Endothelial cell (in vitro differentiated cells): ENCODE data around the gene TBC1D14. TPM values are rescaled to one million over a fixed set of nuclear protein-coding genes. Genes with fewer than 3 reads are reported as not detected.

Experiments
- DNase-seq: peaks from one replicate; pipeline ENCODE4 v3.0.0; 2021; ENCODE audit warnings: low spot score
- H3K27ac Mint-ChIP-seq: one replicate; pipeline ENCODE4 v1.8.0; 2021; ENCODE audit warnings: mixed read lengths, inconsistent platforms; ENCODE audit not compliant: unreplicated experiment
- H3K27me3 Mint-ChIP-seq: one replicate; pipeline ENCODE4 v1.8.0; 2021; ENCODE audit warnings: mild to moderate bottlenecking, moderate library complexity, mixed read lengths, inconsistent platforms; ENCODE audit not compliant: unreplicated experiment
- H3K36me3 Mint-ChIP-seq: one replicate; pipeline ENCODE4 v1.8.0; 2021; ENCODE audit warnings: mild to moderate bottlenecking, low read depth, mixed read lengths, inconsistent platforms; ENCODE audit not compliant: unreplicated experiment
- H3K4me1 Mint-ChIP-seq: one replicate; pipeline ENCODE4 v1.8.0; 2021; ENCODE audit warnings: mild to moderate bottlenecking, mixed read lengths, inconsistent platforms; ENCODE audit not compliant: unreplicated experiment
- H3K4me3 Mint-ChIP-seq: one replicate; pipeline ENCODE4 v1.8.0; 2021; ENCODE audit warnings: mild to moderate bottlenecking, mixed read lengths, inconsistent platforms; ENCODE audit not compliant: unreplicated experiment
- H3K9me3 Mint-ChIP-seq: one replicate; pipeline ENCODE4 v1.8.0; 2021; ENCODE audit warnings: mixed read lengths, inconsistent platforms; ENCODE audit not compliant: unreplicated experiment
- total RNA-seq: library from RNA; stranded (reverse); fragmentation: NEBNext Ultra II Directional; extraction: Animal tissue kit (Norgen Biotek cat#: 25700); gene quantifications from one replicate; pipeline ENCODE4 v1.2.1, GENCODE V29; 2021; ENCODE audit not compliant: unreplicated experiment
- TF ChIP-seq, protein P1 (sequence below): fragments of 200-600 bp; sonication (generic); IDR thresholded peaks from one replicate; pipeline ENCODE4 v1.5.0; 2021; ENCODE audit warnings: antibody characterized with exemption; ENCODE audit not compliant: unreplicated experiment

TBC1D14 gene
- total RNA-seq, 1 donor from 2014 or later = 33.0 TPM

- H3K9me3 Mint-ChIP-seq = no peaks in the 10 kb centered on the region
- peak overlapping the region; percentile 92 for H3K27ac Mint-ChIP-seq
- TF ChIP-seq, protein P1, sequence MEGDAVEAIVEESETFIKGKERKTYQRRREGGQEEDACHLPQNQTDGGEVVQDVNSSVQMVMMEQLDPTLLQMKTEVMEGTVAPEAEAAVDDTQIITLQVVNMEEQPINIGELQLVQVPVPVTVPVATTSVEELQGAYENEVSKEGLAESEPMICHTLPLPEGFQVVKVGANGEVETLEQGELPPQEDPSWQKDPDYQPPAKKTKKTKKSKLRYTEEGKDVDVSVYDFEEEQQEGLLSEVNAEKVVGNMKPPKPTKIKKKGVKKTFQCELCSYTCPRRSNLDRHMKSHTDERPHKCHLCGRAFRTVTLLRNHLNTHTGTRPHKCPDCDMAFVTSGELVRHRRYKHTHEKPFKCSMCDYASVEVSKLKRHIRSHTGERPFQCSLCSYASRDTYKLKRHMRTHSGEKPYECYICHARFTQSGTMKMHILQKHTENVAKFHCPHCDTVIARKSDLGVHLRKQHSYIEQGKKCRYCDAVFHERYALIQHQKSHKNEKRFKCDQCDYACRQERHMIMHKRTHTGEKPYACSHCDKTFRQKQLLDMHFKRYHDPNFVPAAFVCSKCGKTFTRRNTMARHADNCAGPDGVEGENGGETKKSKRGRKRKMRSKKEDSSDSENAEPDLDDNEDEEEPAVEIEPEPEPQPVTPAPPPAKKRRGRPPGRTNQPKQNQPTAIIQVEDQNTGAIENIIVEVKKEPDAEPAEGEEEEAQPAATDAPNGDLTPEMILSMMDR = no peak
- peaks cover 12% of the 10 kb centered on the region for H3K36me3 Mint-ChIP-seq
- H3K4me3 Mint-ChIP-seq = peak overlapping the region; percentile 95
- DNase-seq = peak; percentile 29
- H3K27me3 Mint-ChIP-seq = peaks cover 11% of the 10 kb centered on the region
- H3K4me1 Mint-ChIP-seq = peaks cover 66% of the 10 kb centered on the region
Observed at GRCh38 chr4:6986072-6986780, 76.6 kb downstream of the TBC1D14 start.

- peak overlapping the region; percentile 99 for H3K4me3 Mint-ChIP-seq
- peaks cover 11% of the 10 kb centered on the region for H3K27me3 Mint-ChIP-seq
- peak; percentile 96 for DNase-seq
- H3K9me3 Mint-ChIP-seq = no peaks in the 10 kb centered on the region
- peaks cover 60% of the 10 kb centered on the region for H3K4me1 Mint-ChIP-seq
- peaks cover 12% of the 10 kb centered on the region for H3K36me3 Mint-ChIP-seq
- H3K27ac Mint-ChIP-seq = peak overlapping the region; percentile 92
- TF ChIP-seq, protein P1 = no peak
Observed at GRCh38 chr4:6986781-6987587, 77.4 kb downstream of the TBC1D14 start.

GRCh38 chr4:6987588-6987961 is 77.9 kb downstream of the TBC1D14 start:
- DNase-seq = no peak

DNA sequence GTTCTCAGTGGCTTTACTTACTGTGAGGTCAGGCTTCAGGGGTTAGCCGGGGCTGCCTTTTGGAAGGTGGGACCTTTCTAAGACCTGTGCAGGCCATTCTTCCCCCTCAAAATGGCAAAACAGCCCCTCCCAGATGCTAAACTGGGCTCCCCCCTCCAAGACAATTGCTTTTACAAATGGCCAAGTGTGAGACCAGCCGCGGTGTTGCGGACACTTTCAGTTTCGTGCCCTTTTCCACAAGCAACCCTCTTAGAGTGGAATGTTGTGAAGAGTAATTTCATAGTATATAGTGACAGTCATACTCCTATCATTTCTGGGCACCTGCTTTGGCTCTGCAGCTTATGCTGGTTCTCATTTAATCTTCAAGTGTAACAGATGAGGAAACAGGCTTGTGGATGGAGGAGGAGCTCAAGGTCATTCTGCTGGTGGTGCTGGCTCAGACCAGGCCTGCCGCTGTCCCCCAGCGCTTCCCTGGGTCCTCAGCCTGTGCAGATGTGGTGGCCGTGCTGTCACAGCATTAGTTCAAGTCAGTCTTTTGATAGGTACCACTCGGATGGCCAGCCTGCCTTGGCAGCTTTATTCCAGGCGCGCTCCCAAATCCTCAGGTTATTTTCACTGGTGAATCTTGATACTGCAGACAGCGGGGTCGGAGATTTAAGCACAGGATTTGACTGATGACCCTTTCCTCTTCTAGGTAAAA is 78.5 kb downstream of the TBC1D14 start:
- peaks cover 12% of the 10 kb centered on the region for H3K36me3 Mint-ChIP-seq
- H3K4me1 Mint-ChIP-seq = peaks cover 54% of the 10 kb centered on the region
- peaks cover 11% of the 10 kb centered on the region for H3K27me3 Mint-ChIP-seq
- no peaks in the 10 kb centered on the region for H3K9me3 Mint-ChIP-seq
- no peak overlapping the region for H3K27ac Mint-ChIP-seq
- H3K4me3 Mint-ChIP-seq = peak overlapping the region; percentile 99
- DNase-seq = no peak
- TF ChIP-seq, protein P1 = no peak

More at GRCh38 chr4:6987588-6987961, 77.9 kb downstream of the TBC1D14 start:
- Mint-ChIP-seq H3K9me3 (no peaks in the 10 kb centered on the region), H3K36me3 (peaks cover 12% of the 10 kb centered on the region), H3K27ac (peak overlapping the region; percentile 88), H3K4me1 (peaks cover 56% of the 10 kb centered on the region), H3K27me3 (peaks cover 11% of the 10 kb centered on the region), H3K4me3 (peak overlapping the region; percentile 99)
- TF ChIP-seq, protein P1 = no peak
